Left ventricle myocardium inferior (tissue), 1 donor: ENCODE results near the gene ASIC1. TPM values are rescaled to one million over a fixed set of nuclear protein-coding genes. Genes with fewer than 3 reads are reported as not detected.
A peak's percentile ranks its signal among the peaks of the same experiment; 100 is the strongest.

ENCODE experiments used
- DNase-seq: peaks from one replicate; pipeline ENCODE4 v3.0.0-alpha.2; 2020
- H3K27ac ChIP-seq: fragments of 200-600 bp; replicated peaks from 2 replicates; pipeline ENCODE4 v1.8.0; 2021
- H3K27me3 ChIP-seq: fragments of 200-600 bp; 2 replicates; pipeline ENCODE4 v1.8.0; 2021; ENCODE audit warnings: low read depth
- H3K36me3 ChIP-seq: fragments of 200-600 bp; 2 replicates; pipeline ENCODE4 v1.8.0; 2021
- H3K4me1 ChIP-seq: fragments of 200-600 bp; 2 replicates; pipeline ENCODE4 v1.8.0; 2021
- H3K4me3 ChIP-seq: fragments of 200-600 bp; 2 replicates; pipeline ENCODE4 v1.8.0; 2021; ENCODE audit warnings: mild to moderate bottlenecking, moderate library complexity
- H3K9me3 ChIP-seq: fragments of 200-600 bp; replicated peaks from 2 replicates; pipeline ENCODE4 v1.8.0; 2021
- intact Hi-C: fragments of 100-400 bp; cut with micrococcal nuclease; formaldehyde crosslinking; loops from one replicate; pipeline ENCODE4 v1.11.0; 2022
- total RNA-seq: library from RNA; stranded (reverse); fragmentation: NEBNext Ultra II Directional; extraction: Animal tissue kit (Norgen Biotek cat#: 25700); gene quantifications from one replicate; pipeline ENCODE4 v1.2.1, GENCODE V29; 2021
- TF ChIP-seq, protein P1 (sequence below): fragments of 200-600 bp; IDR thresholded peaks from 2 replicates; pipeline ENCODE4 v1.8.0; 2021; ENCODE audit warnings: antibody characterized with exemption, mild to moderate bottlenecking, borderline replicate concordance
- donor health status: DM: no; HTN: yes; CAD: no; lungs with severe emphysema.

ASIC1 gene
- total RNA-seq, 1 donor from 2014 or later, result 0.96 TPM

GRCh38 chr12:50018154-50018553, 39.2 kb upstream of the ASIC1 start:
- intact Hi-C loops, result no loop called here
- no peaks in the 10 kb centered on the region for H3K27me3 ChIP-seq
- H3K27ac ChIP-seq, result no peak overlapping the region
- TF ChIP-seq, protein P1, sequence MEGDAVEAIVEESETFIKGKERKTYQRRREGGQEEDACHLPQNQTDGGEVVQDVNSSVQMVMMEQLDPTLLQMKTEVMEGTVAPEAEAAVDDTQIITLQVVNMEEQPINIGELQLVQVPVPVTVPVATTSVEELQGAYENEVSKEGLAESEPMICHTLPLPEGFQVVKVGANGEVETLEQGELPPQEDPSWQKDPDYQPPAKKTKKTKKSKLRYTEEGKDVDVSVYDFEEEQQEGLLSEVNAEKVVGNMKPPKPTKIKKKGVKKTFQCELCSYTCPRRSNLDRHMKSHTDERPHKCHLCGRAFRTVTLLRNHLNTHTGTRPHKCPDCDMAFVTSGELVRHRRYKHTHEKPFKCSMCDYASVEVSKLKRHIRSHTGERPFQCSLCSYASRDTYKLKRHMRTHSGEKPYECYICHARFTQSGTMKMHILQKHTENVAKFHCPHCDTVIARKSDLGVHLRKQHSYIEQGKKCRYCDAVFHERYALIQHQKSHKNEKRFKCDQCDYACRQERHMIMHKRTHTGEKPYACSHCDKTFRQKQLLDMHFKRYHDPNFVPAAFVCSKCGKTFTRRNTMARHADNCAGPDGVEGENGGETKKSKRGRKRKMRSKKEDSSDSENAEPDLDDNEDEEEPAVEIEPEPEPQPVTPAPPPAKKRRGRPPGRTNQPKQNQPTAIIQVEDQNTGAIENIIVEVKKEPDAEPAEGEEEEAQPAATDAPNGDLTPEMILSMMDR, result no peak
- no peak overlapping the region for H3K4me3 ChIP-seq
- no peaks in the 10 kb centered on the region for H3K9me3 ChIP-seq
- DNase-seq, result no peak
- H3K36me3 ChIP-seq, result no peaks in the 10 kb centered on the region
- H3K4me1 ChIP-seq, result peaks cover 21% of the 10 kb centered on the region

DNA sequence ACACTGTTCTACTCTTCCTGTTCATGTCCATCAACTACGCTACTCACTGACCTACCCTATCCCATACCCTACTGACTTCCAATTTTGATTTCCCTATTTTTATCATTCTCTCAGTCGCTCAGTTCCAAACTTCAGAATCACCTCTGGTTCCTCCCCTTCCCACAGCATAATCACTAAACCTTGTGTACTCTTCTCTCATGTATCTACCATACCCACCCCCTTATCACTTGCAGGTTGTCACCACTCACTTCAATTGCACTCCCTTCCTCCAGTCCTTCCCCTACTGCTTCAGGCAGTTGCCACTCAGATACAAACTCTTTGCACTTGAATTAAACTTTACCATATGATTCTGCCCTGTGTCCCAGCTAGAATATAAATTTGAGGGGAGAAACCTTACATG, 38.4 kb upstream of the ASIC1 start:
- no peak overlapping the region for H3K4me3 ChIP-seq
- H3K27me3 ChIP-seq, result no peaks in the 10 kb centered on the region
- no peaks in the 10 kb centered on the region for H3K36me3 ChIP-seq
- no peak overlapping the region for H3K27ac ChIP-seq
- no peaks in the 10 kb centered on the region for H3K9me3 ChIP-seq
- no peak for DNase-seq
- TF ChIP-seq, protein P1, result no peak
- intact Hi-C loops, result no loop called here
- H3K4me1 ChIP-seq, result peaks cover 21% of the 10 kb centered on the region

GRCh38 chr12:50019524-50019923, 37.9 kb upstream of the ASIC1 start:
- H3K27ac ChIP-seq, result no peak overlapping the region
- TF ChIP-seq, protein P1, result no peak
- no peak overlapping the region for H3K4me3 ChIP-seq
- no peaks in the 10 kb centered on the region for H3K36me3 ChIP-seq
- intact Hi-C loops, result no loop called here
- DNase-seq, result no peak
- H3K27me3 ChIP-seq, result no peaks in the 10 kb centered on the region
- H3K4me1 ChIP-seq, result peaks cover 24% of the 10 kb centered on the region
- no peaks in the 10 kb centered on the region for H3K9me3 ChIP-seq

DNA sequence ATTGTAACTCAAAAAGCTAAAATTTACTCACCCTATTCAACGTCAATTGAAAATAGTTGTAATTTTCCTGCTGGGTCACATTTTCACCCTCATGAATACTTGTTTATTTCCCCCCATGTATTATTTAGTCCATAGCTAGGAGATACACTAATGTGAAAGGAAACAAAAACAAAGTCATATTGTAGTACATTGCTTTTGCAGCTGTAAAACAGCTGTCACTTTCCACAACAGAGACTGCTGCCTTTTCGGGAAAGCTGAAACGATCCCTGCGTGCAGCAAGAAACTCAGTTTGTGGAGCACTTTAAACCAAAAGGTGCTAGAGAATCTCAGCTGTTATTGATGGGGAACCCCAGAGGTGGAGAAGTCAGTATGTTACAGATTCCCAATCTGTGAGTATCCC, 36.4 kb upstream of the ASIC1 start:
- H3K9me3 ChIP-seq, result no peaks in the 10 kb centered on the region
- no peak overlapping the region for H3K4me3 ChIP-seq
- no peak for DNase-seq
- H3K4me1 ChIP-seq, result peaks cover 32% of the 10 kb centered on the region
- TF ChIP-seq, protein P1, result no peak
- intact Hi-C loops, result no loop called here
- H3K27me3 ChIP-seq, result no peaks in the 10 kb centered on the region
- H3K27ac ChIP-seq, result no peak overlapping the region
- no peaks in the 10 kb centered on the region for H3K36me3 ChIP-seq

DNA sequence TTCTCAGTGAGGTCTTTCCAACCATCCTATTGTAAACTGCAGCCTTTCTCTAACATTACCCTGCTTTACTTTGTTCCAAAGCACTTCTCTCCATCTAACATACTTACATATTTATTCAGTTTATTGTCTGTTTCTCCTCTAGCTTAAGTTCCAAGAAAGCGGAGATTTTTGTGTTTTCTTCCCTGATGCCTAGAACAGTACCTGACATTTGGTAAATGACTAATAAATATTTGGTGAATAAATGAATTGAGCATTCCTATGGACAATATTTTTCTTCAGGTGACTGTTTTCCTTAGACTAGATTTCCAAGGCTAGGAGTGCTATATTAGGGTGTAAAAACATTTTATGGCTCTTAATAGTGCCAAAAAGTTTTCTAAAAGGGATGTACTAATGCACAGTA, 34.5 kb upstream of the ASIC1 start:
- no peaks in the 10 kb centered on the region for H3K27me3 ChIP-seq
- no peak overlapping the region for H3K27ac ChIP-seq
- H3K4me3 ChIP-seq, result no peak overlapping the region
- H3K36me3 ChIP-seq, result no peaks in the 10 kb centered on the region
- H3K9me3 ChIP-seq, result no peaks in the 10 kb centered on the region
- peaks cover 25% of the 10 kb centered on the region for H3K4me1 ChIP-seq
- TF ChIP-seq, protein P1, result no peak
- no peak for DNase-seq
- intact Hi-C loops, result no loop called here

- H3K27ac ChIP-seq, result no peak overlapping the region
- H3K4me3 ChIP-seq, result peak overlapping the region; percentile 84
- TF ChIP-seq, protein P1, result no peak
- no peaks in the 10 kb centered on the region for H3K9me3 ChIP-seq
- no peak for DNase-seq
- H3K4me1 ChIP-seq, result peaks cover 16% of the 10 kb centered on the region
- H3K36me3 ChIP-seq, result no peaks in the 10 kb centered on the region
- H3K27me3 ChIP-seq, result no peaks in the 10 kb centered on the region
- intact Hi-C loops, result no loop called here
These were observed 33.2 kb upstream of the ASIC1 start for GRCh38 chr12:50024227-50024626.
